Measurements from ENCODE around the gene VHLL. TPM values are rescaled to one million over a fixed set of nuclear protein-coding genes. Genes with fewer than 3 reads are reported as not detected.

The VHLL gene
- total RNA-seq (2016; rRNA removed; fragmentation: Illumina TruSeq; extraction: Trizol) (0.24 TPM in 1 of 2 replicates, not detected in the other), polyA plus RNA-seq (2011; rRNA removed) (not detected in 2 replicates), polyA minus RNA-seq (2011; rRNA and poly(A)+ RNA removed; ENCODE audit: low replicate concordance) (3.2 TPM in 1 of 2 replicates, not detected in the other), Bru-seq, nascent RNA (percentile 35 among the genes with signal in this experiment), BruChase-seq, experiment 1, labeled RNA remaining after a 6-hour chase (percentile 59 among the genes with signal in this experiment), BruChase-seq, experiment 2, labeled RNA remaining after a 2-hour chase (percentile 48 among the genes with signal in this experiment)
- total RNA-seq (2016; cell fraction: cytosol; rRNA removed; fragmentation: Illumina TruSeq; extraction: Trizol; ENCODE audit: low read depth): not detected in 2 replicates
- total RNA-seq (2016; cell fraction: insoluble cytoplasmic fraction; rRNA removed; fragmentation: Illumina TruSeq; extraction: Trizol): not detected in 2 replicates
- total RNA-seq (2016; cell fraction: membrane; rRNA removed; fragmentation: Illumina TruSeq; extraction: Trizol): not detected in 2 replicates
- not detected in 2 replicates for total RNA-seq (2016; cell fraction: nucleus; rRNA removed; fragmentation: Illumina TruSeq; extraction: Trizol)
- polyA plus RNA-seq (2011; cell fraction: cytosol; rRNA removed): not detected in 2 replicates
- polyA plus RNA-seq (2011; cell fraction: nucleus; rRNA removed): 0.50 TPM in 1 of 2 replicates, not detected in the other
- polyA plus RNA-seq (2012): not detected in 2 replicates
- not detected in 2 replicates for polyA plus RNA-seq (2016; cell fraction: cytosol; fragmentation: Illumina TruSeq; extraction: Trizol; ENCODE audit: low read depth)
- not detected in 2 replicates for polyA plus RNA-seq (2016; cell fraction: insoluble cytoplasmic fraction; fragmentation: Illumina TruSeq; extraction: Trizol; ENCODE audit: low read depth)
- not detected in 2 replicates for polyA plus RNA-seq (2016; cell fraction: membrane; fragmentation: Illumina TruSeq; extraction: Trizol; ENCODE audit: low read depth)
- polyA plus RNA-seq (2016; cell fraction: nucleus; fragmentation: Illumina TruSeq; extraction: Trizol; ENCODE audit: insufficient read depth, low read depth): not detected in 2 replicates
- not detected in 2 replicates for polyA minus RNA-seq (2011; cell fraction: cytosol; rRNA and poly(A)+ RNA removed)
- polyA minus RNA-seq (2011; cell fraction: nucleus; rRNA and poly(A)+ RNA removed): 1.6 TPM in 1 of 2 replicates, not detected in the other
- long read RNA-seq, experiment 1: 0 reads
- long read RNA-seq, experiment 2: 0 reads

GRCh38 chr1:156298852-156299357 is at the start of gene VHLL:
Gene VHLL, minus strand, starts transcription at chr1:156299307. Its CDS starts 118 bp downstream, at chr1:156299189.
- Histone ChIP-seq H3K79me2 (ENCODE audit: insufficient read depth, low read length) (peaks cover 8% of the 10 kb centered on the region), H2AFZ (ENCODE audit: low read length) (no peak within 1 kb of the TSS), H3K4me1 (ENCODE audit: insufficient read depth, low read length) (peaks cover 30% of the 10 kb centered on the region), H3K27me3 (ENCODE audit: control insufficient read depth in 1 of 2, insufficient read depth in 2 of 2, low read length in 2 of 2) (no peaks in the 10 kb centered on the region), H3K9me3 (ENCODE audit: low read length) (no peaks in the 10 kb centered on the region), H4K20me1 (ENCODE audit: insufficient read depth, low read length) (no peaks in the 10 kb centered on the region), H3K27ac (ENCODE audit: extremely low read length, insufficient read depth, low read length) (no peak within 1 kb of the TSS), H3K4me3 (replicated peaks in 1 of 3; ENCODE audit: insufficient read depth in 1 of 3, low read depth in 2 of 3, low read length in 3 of 3) (no peak within 1 kb of the TSS), H3K36me3 (replicated peaks in 1 of 2; ENCODE audit: control insufficient read depth in 1 of 2, insufficient read depth in 2 of 2, low read length in 2 of 2) (peaks cover 0 to 2% of the 10 kb centered on the region in 2 experiments; a peak in 1 of 5 replicates), H3K9ac (ENCODE audit: insufficient read depth, low read depth, low read length) (no peak within 1 kb of the TSS), H3K4me2 (ENCODE audit: low read depth, low read length) (no peak within 1 kb of the TSS)
- ChIA-PET CTCF (ENCODE audit: low intra/inter-chr PET ratio, low total read pairs) (no interaction called here), POLR2A (interaction anchor here (9.2 kb wide), 1 partner anchor 17 kb away, joined by 115 read pairs; the partner anchor contains the start of genes SMG5 and TMEM79)
- no TSS peak for BruUV-seq (replicated peaks)
- TF ChIP-seq MIXL1 (CRISPR knock-in tag; IDR thresholded peaks at IDR 0.05) (no peak), BORCS8-MEF2B (CRISPR knock-in tag; IDR thresholded peaks at IDR 0.05) (no peak), JUND (CRISPR knock-in tag; IDR thresholded peaks at IDR 0.05) (no peak)
- in situ Hi-C loops (cut with HindIII; ENCODE audit: extremely low pct_ligation_motif_present, low pct_unique_long_range_greater_than_20kb) (no loop called here), intact Hi-C loops (cut with micrococcal nuclease; ENCODE audit: unreplicated experiment) (loop anchor here (5.0 kb wide), 1 partner anchor 357 kb away; the partner anchor contains the start of gene RXFP4)
- 85% methylated on average over 10 of the region's 19 CpGs for WGBS (ENCODE audit: low lambda C conversion rate)
- ATAC-seq: no peak
- no peak for DNase-seq (ENCODE audit: low spot score)
- FAIRE-seq: no peak

- no peak for FAIRE-seq
- ChIA-PET CTCF (ENCODE audit: low intra/inter-chr PET ratio, low total read pairs) (no interaction called here), POLR2A (no interaction called here)
- H3K36me3 ChIP-seq (replicated peaks in 1 of 2; ENCODE audit: control insufficient read depth in 1 of 2, insufficient read depth in 2 of 2, low read length in 2 of 2): no peaks in the 10 kb centered on the region
- TF ChIP-seq TRAFD1 (CRISPR knock-in tag; IDR thresholded peaks at IDR 0.05; ENCODE audit: borderline replicate concordance) (no peak), ZBTB2 (CRISPR knock-in tag; IDR thresholded peaks at IDR 0.05; ENCODE audit: low read depth) (no peak), ZBTB7A (CRISPR knock-in tag; IDR thresholded peaks at IDR 0.05) (no peak), MTERF4 (CRISPR knock-in tag; IDR thresholded peaks at IDR 0.05) (no peak)
- no peak for DNase-seq (ENCODE audit: low spot score)
- no peak for ATAC-seq
- BruUV-seq (replicated peaks): no TSS peak
- no peak overlapping the region for H3K27ac ChIP-seq (ENCODE audit: extremely low read length, insufficient read depth, low read length)
- H3K9me3 ChIP-seq (ENCODE audit: low read length): no peaks in the 10 kb centered on the region
- H3K9ac ChIP-seq (ENCODE audit: insufficient read depth, low read depth, low read length): no peak overlapping the region
- H3K4me3 ChIP-seq (replicated peaks in 1 of 3; ENCODE audit: insufficient read depth in 1 of 3, low read depth in 2 of 3, low read length in 3 of 3): no peak overlapping the region
- H3K27me3 ChIP-seq (ENCODE audit: control insufficient read depth in 1 of 2, insufficient read depth in 2 of 2, low read length in 2 of 2): no peaks in the 10 kb centered on the region
- H3K4me1 ChIP-seq (ENCODE audit: insufficient read depth, low read length): no peaks in the 10 kb centered on the region
- intact Hi-C loops (cut with micrococcal nuclease; ENCODE audit: unreplicated experiment) (no loop called here), in situ Hi-C loops (cut with HindIII; ENCODE audit: extremely low pct_ligation_motif_present, low pct_unique_long_range_greater_than_20kb) (no loop called here)
- no peak overlapping the region for H3K4me2 ChIP-seq (ENCODE audit: low read depth, low read length)
- no peak overlapping the region for H2AFZ ChIP-seq (ENCODE audit: low read length)
- no peaks in the 10 kb centered on the region for H3K79me2 ChIP-seq (ENCODE audit: insufficient read depth, low read length)
- H4K20me1 ChIP-seq (ENCODE audit: insufficient read depth, low read length): no peaks in the 10 kb centered on the region
- 80% methylated on average over 4 of the region's 4 CpGs for WGBS (ENCODE audit: low lambda C conversion rate)
Observed at GRCh38 chr1:156347331-156347730, 48.2 kb upstream of the VHLL start.
